Bronchial epithelial cell (primary cell): ENCODE data around the gene HEMGN. TPM values are rescaled to one million over a fixed set of nuclear protein-coding genes. Genes with fewer than 3 reads are reported as not detected.

ENCODE experiments used
- DNase-seq: peaks from one replicate; pipeline ENCODE4 v3.0.0-alpha.2; 2010; ENCODE audit warnings: low read depth
- FAIRE-seq: peaks from 2 replicates; lab custom pipeline; 2011; peaks lifted over from hg19 to GRCh38; lab: Jason Lieb, UNC
- H3K27me3 ChIP-seq: 2 replicates; pipeline ENCODE4 v1.5.1; 2011; ENCODE audit warnings: low read length; ENCODE audit not compliant: control insufficient read depth, insufficient read depth
- H3K36me3 ChIP-seq: 2 replicates; pipeline ENCODE4 v1.5.1; 2011; ENCODE audit warnings: low read length; ENCODE audit not compliant: control insufficient read depth, insufficient read depth
- H3K4me3 ChIP-seq: 2 replicates; pipeline ENCODE4 v1.5.1; 2011; ENCODE audit warnings: mild to moderate bottlenecking, low read depth, low read length, control low read depth
- total RNA-seq: library from RNA; depleted of rRNA; stranded (reverse); fragments of >200 nt; gene quantifications from 2 replicates; pipeline ENCODE4 v1.2.1, GENCODE V29; 2014
- TF ChIP-seq, protein P1 (sequence below): IDR thresholded peaks from 2 replicates; pipeline ENCODE4 v1.5.1; 2011; ENCODE audit warnings: mild to moderate bottlenecking, moderate library complexity, low read length, control low read depth, inconsistent platforms; ENCODE audit not compliant: insufficient read depth, severe bottlenecking

Gene HEMGN
- total RNA-seq, 1 donor from 2014 or later: not detected

DNA sequence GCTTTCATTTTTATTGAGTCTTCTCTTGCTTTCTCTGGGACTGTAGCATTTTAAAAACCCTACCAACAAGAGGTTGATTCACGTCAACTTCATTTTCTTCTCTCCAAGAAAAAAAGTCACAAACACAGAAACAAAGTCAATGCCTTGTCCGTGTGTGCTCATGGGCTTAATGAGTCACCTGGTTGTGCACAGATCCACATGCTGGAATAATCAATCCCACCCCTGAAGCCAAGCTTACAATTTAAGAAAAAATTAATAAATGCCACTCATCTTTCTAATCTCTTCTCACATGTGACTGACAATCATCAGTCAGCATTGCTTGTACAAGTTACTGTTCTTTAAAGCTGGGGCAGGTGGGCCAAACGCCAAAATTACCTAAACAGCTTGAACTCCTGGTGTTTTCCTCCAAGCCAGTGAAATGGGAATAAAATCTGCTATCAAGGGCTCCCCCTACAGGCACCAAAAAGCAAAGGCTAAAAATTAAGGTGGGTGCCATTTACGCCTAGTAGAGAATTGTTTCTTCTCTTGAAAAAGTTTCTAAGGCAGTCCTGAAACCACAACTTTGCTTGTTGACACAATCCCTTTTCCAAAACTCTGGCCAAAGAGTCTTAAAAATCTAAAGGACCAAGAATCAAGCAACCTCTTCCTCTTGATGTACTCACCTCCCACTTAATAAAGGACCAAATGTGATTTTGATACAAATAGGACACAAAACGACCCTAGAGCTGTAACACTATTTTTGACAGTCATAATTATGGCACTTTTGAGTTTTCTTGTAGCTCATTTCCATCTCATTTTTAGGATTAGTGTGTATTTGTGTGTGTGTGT, 37.0 kb downstream of the HEMGN start:
- Histone ChIP-seq H3K4me3 (no peak overlapping the region), H3K27me3 (no peaks in the 10 kb centered on the region), H3K36me3 (peaks cover 1% of the 10 kb centered on the region)
- TF ChIP-seq, protein P1, sequence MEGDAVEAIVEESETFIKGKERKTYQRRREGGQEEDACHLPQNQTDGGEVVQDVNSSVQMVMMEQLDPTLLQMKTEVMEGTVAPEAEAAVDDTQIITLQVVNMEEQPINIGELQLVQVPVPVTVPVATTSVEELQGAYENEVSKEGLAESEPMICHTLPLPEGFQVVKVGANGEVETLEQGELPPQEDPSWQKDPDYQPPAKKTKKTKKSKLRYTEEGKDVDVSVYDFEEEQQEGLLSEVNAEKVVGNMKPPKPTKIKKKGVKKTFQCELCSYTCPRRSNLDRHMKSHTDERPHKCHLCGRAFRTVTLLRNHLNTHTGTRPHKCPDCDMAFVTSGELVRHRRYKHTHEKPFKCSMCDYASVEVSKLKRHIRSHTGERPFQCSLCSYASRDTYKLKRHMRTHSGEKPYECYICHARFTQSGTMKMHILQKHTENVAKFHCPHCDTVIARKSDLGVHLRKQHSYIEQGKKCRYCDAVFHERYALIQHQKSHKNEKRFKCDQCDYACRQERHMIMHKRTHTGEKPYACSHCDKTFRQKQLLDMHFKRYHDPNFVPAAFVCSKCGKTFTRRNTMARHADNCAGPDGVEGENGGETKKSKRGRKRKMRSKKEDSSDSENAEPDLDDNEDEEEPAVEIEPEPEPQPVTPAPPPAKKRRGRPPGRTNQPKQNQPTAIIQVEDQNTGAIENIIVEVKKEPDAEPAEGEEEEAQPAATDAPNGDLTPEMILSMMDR: peak; percentile 68
- DNase-seq (peak; percentile 55), FAIRE-seq (no peak)

DNA sequence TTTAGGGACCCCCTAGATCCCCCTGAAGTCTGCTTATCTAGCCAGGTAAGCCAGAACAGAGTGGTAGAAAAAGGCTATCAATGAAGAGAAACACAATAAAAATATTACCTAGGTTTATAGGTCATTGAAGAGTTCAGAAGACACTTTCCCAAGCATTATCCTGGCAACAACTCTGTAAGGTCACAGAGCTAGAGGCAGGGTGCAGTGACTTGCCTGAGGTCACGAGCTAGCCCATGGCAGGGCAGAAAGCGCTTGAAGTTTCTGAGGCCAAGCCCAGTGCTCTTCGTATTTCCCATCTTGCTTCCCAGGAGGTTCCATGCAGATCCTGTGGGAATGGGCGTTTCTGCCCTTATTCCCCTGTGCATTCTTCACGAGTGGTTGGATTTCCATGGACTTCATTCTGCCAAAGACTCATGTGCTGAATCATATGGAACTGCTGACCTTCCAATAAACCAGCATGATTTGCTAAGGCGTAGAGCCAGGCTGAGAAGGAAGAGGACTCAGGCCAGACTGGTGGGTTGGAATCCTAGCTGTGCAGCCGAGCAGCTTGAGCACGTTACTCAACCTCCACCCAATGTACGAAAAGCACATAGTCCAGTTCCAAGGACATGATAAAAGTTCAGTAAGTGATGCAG, 37.8 kb downstream of the HEMGN start:
- TF ChIP-seq, protein P1: no peak
- FAIRE-seq: no peak
- H3K36me3 ChIP-seq: peaks cover 1% of the 10 kb centered on the region
- no peak overlapping the region for H3K4me3 ChIP-seq
- H3K27me3 ChIP-seq: no peaks in the 10 kb centered on the region
- DNase-seq: no peak

DNA sequence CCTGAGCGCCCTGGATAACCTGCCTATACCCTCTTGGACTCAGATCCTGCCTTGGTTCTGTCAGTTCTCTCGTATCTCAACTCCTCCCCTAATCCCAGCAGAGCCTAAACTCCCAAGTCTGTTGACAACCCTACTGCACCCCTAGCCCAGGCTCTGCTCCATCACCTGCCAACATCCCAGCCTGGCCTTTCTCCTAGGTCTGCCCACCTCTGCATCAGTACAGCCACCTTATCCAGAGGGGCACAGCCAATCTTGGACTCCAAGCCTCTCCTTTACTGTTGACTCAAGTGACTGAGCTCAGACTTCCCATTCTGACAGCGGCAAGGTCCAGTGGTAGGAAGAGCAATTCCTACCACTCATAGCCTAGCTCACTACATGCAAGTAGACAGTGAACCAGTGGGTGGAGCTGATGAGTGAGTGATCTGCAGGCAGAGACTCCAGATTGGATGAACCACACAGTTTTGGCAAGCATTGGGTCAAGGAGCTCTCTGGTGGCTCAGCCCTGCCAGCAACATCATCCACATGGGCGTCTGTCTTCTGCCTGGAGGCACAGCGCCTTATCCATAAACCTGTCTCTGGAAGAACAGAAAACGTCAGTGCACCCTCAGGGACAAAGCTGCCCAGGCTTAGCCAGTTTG, 42.2 kb downstream of the HEMGN start:
- H3K36me3 ChIP-seq: no peaks in the 10 kb centered on the region
- DNase-seq: peak; percentile 61
- TF ChIP-seq, protein P1: peak; percentile 47
- H3K4me3 ChIP-seq: no peak overlapping the region
- no peak for FAIRE-seq
- no peaks in the 10 kb centered on the region for H3K27me3 ChIP-seq

- DNase-seq (no peak), FAIRE-seq (no peak)
- Histone ChIP-seq H3K4me3 (no peak overlapping the region), H3K27me3 (no peaks in the 10 kb centered on the region), H3K36me3 (no peaks in the 10 kb centered on the region)
- TF ChIP-seq, protein P1: no peak
Observed at GRCh38 chr9:97895211-97895610, 42.8 kb downstream of the HEMGN start.

DNA sequence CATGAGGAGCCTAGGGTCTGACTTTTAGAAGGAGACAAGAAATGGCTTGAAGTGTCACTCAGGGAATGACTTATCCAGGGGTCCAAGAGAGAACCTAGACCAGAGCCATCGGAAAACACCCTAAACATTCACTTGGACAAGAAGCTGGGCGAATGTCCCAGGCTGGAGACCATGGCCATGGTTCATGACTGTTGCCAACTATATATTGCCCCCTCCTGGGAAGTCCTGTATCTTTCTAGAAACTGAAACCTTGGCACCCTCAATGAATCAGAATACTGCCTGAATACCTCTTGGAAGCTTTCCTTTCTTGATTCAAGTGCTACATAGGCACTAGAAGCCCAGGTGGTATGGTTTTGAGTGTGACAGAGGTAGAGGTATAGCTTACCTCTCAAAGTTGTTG, 45.6 kb downstream of the HEMGN start:
- H3K36me3 ChIP-seq: no peaks in the 10 kb centered on the region
- no peak overlapping the region for H3K4me3 ChIP-seq
- TF ChIP-seq, protein P1: no peak
- DNase-seq (no peak), FAIRE-seq (no peak)
- no peaks in the 10 kb centered on the region for H3K27me3 ChIP-seq
